ENCODE measurements around the gene SLCO3A1.

GRCh38 chr15:92050220-92050898 is 196.9 kb downstream of the SLCO3A1 start:
- TF ChIP-seq POLR2A (IDR thresholded peaks at IDR 0.05) (no peak), CTCF (IDR thresholded peaks at IDR 0.05) (no peak)

Data from transverse colon (tissue), 3 donors.